ENCODE data around the gene ANKRD34B.
"Not testable (repeated sequence)": the region's sequence is repeated elsewhere in the genome, so short reads cannot be mapped to it uniquely, and the experiment has no call there.

ANKRD34B gene

DNA sequence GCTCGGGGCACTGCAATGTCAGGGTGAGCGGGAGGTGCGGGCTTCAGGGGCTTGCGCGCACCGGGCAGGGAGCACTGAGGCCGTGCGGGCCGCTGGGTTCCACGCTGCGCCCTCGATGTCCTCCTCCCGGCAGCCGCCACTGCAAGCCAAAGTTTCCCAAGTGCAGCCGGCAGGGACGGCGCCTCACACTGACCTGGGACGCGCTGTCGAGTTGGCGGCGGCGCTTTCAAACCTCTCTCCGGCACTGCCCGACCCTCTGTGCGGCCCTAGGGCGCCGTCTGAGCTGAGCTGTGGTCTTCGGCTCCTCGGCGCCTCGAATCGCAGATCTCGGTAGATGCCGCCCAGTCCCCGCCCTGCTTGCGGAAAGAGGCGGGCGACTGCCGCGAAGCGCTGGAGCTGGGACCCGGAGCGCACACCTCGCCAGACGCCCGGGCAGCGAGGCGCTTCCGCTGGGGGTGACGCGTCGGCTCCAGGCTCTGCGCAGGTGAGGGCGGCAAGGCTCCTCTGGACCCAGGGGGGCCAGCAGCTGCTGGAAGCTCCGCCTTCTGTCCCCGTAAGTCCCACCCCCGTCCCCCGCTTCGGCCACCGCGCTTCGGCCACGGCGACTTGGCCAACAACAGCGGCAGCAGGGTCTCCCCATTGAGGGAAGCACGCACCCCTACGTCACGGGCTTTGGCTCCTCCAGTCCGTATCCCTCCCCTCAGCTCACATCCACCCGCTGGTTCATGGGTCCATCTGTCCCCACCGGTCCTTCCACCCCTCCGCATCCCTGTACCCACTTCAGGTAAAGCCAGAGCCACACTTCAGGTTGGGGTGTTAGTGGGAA lies at the start of gene ANKRD34B:
TSS of gene ANKRD34B (minus strand) at position 320 of the 826 bp plus-strand sequence. CDS start 10,261 bp downstream, outside the sequence.
- DNase-seq, result no peak

DNA sequence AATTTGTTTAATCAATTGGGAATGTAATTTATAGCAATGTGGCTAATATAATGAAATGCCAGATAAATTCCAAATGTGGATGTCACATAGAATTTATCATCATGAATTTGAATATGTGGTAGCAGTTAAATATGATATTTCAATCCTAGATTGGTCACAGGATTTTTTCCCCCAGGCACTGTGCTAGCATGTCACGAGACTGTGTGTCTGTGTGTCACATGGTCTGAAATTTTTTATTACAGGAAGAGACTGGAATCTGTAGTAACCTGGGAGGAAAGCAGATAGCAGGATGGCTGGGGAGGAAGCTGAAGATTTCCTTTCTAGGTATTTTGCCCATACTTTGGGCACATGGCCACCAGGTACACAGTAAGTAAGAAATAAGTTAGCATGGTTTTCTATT lies 49.0 kb upstream of the ANKRD34B start:
- DNase-seq, result no peak

DNA sequence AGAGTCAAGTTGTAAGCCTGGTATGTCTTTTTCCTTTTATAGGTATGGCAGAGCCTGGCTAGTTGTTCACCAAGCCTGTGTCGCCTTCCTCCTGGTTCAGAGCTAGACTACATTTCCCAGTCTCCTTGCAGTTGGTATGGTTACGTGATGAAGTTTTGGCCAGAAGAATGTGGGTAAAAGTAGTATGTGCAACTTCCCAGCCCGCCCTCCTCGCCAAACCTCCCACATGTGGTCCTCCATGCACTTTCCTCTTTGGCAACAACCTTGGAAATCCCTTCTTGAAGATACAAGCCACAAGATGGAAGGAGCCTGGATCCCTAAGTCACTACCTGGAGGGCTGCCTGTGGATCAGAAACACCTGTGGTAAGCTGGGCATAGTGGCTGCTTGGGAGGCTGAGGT lies 48.4 kb upstream of the ANKRD34B start:
- no peak for DNase-seq

DNA sequence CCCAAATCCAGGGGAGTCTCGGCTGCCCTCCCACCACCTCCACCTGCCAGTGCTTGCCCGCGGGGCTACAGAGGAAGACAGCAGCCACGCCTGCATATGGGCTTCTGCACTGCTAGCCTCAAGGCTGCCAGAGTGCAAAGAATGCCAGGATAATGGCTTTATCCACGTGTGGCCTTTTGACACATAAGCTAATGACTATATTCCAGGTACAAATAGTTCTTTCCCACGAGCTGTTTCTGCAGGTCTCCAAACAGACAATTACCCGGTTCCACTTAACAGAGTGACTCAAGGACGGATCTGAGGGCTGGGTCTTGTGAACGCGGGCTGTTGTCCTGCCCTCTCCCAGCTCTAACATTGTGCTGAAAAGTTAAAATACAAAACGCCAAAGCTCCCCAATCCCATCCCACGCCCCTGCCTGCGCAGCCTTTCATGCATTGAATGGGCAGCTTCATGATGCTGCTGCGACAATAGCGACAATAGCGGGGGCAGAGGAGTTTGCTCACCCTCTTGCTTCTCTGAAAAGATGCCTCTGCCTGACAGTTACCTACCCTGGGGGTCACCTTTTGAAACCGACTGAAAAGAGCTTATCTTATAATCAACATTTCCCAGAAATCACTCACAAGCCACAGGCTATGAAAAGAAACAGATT lies 45.3 kb upstream of the ANKRD34B start:
- DNase-seq, result no peak

DNA sequence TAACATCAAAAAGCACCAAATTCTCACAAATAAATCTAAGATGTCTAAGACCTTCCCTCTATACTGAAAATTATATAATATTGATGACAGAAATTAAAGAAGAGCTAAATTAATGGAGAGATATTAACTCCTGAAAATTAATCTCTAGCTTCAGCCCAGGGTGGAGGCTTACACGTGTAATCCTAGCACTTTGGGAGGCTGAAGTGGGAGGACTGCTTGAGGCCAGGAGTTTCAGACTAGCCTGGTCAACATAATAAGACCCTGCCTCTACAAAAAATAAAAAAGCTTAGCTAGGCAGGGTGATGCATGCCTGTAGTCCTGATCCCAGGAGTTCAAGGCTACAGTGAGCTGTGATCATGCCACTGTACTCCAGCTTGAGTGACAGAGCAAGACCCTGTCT lies 39.6 kb upstream of the ANKRD34B start:
- DNase-seq, result no peak

DNA sequence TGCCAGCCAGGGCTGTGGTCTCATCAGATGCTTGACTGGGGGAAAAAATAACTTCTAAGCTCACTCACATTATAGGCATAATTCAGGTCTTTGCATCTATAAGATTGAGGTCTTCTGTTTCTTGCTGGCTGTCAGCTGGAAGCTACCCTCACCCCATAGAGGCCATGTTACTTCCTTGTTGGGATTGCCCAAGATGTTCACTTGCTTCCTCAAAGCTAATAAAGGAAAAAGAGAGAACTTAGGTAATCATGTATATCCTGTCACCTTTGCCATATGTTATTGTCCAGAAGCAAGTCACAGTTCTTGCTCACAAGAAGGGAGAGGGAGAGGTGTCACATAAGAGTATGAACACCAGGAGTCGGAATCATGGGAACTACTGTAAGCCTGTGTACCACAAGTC lies 38.7 kb upstream of the ANKRD34B start:
- no peak for DNase-seq

DNA sequence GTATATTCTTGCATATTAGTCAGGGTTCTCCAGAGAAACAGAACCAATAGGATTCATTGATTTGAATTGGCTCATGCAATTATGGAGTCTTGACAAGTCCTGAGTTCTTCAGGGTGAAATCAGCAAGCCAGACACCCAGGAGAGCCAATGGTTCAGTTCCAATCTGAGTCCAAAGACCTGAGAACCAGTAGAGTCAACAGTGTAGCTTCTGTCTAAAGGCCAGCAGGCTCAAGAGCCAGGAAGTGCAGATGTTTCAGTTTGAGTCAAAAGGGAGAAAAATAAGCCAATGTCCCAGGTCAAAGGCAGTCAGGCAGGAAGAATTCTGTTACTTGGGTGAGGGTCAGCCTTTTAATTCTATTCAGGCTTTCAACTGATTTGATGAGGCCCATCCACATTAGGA lies 37.8 kb upstream of the ANKRD34B start:
- DNase-seq, result no peak

DNA sequence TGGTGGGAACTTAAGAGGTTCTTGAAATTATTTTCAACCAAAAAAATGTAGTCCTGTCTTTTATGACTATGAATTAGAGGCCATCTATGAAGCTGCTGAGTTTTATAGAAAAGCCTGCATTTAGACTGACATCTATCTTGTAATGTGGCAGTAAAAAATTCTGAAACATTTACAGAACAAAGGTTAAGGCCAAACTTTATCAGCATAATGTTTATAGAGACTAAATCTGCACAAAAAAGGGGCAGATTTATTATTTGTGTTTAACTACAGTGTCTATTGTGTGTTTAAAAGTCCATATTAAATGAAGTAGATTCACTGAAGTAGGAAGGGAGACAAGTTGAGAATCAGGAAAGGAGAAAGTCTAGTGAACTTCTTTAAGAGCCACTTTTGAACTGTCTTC lies 37.3 kb upstream of the ANKRD34B start:
- DNase-seq, result no peak

DNA sequence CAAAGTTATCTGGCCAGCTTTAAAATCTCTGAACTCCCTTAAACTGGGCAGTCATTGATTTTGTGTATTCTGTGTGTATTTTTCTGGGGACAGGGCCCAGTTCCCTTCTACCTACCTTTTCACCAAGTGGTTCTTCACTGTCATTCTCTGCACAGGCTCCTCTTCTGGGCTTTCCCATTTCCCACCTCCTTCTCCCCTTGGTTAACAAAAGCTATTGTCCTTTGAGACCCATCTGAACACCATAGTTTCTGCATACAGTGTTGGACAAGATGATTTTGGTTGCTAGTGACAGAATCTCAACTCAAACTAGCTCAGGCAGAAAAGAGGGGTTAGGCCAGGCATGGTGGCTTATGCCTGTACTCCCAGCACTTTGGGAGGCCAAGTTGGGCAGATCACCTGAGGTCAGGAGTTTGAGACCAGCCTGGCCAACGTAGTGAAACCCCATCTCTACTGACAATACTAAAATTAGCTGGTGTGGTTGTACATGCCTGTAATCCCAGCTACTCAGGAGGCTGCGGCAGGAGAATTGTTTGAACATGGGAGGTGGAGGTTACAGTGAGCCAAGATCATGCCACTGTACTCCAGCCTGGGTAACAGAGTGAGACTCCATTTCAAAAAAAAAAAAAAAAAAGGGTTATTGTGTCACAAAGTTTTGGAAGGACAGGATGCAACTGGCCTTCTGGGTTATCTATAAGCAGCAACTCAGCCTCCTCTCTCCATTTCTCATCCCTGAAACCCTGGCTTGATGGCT lies 31.0 kb upstream of the ANKRD34B start:
- DNase-seq, result no peak

DNA sequence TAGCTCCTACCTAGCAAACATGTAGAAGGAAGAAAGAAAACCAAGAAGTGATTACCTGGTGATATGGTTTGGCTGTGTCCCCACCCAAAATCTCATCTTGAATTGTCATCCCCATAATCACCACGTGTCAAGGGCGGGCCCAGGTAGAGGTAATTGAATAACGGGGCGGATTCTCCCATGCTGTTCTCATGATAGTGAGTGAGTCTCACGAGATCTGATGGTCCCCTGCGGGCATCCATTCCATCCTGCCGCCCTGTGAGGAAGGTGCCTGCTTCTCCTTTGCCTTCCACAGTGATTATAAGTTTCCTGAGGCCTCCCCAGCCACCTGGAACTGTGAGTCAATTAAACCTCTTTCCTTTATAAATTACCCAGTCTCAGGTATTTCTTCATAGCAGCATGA lies 27.4 kb upstream of the ANKRD34B start:
- no peak for DNase-seq

DNA sequence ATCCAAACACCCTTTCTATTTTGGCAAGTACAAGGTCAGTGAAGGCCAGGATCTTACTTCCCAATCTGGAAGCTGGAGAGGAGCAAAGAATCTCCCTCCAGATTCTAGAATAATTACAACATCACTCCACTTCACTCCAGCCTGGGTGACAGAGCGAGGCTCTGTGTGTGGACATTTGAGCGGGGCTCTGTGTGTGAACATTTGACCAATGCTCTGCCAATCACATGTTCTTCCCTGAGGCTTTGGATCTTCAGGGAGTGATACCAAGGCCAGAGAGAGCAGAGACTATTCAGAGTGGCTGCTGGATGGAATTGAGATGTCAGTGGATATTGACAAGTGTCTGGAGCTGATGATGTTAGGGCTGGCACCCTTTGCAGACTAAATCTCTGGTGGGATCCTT lies 24.7 kb upstream of the ANKRD34B start:
- no peak for DNase-seq

DNA sequence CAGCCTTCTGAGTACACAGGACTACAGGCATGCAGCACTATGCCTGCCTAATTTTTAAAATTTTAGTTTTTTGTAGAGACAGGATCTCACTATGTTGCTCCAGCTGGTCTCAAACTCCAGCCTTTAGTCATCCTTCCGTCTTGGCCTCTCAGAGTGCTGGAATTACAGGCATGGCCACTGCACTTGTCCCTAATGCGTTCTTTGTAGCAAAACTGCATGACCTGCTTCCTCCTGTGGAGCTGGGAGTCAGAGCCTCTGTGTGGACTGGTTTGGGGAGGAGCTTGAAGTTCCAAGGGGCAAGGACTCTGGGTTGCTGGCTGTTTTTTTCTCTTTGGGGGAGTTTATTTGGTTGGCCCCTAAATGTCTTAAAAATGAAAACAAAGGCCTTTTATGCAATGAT lies 22.7 kb upstream of the ANKRD34B start:
- DNase-seq, result no peak

DNA sequence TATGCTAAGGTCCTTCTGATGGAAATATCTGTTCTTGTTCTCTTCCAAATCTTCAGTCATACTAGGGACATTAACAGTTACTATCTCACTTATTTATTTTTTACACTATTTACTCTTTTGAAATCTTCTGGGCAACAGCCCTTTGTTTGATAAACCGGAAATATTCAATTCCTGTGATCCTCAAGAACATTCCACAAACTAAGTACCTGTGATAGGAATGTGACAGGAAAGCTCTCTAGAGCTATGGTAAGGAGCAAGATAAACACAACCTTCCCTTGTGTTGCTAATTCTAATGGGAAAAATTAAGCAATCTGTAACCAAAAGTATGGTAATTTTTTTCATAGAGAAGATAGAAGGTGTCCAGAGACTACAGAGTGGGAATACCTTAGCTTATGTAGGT lies 22.0 kb upstream of the ANKRD34B start:
- DNase-seq, result no peak

DNA sequence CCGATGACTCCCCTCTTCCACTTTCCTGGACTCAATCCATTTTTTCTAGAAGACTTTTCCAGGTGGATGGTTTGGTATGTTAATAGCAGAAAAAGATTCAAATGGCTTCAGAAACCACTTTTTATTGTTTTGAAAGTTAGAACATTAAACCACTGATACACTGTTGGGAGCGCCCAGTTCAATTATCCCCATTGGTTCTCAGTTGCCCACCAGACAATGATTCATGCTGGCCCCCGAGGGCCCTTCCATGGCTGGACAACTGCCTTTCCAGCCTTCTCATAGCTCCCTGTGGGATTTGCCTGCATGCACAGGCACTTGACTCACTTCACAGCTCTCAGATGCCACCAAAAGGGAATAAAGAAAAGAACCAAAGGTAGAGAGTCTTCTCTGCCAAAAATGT lies 21.3 kb upstream of the ANKRD34B start:
- no peak for DNase-seq

DNA sequence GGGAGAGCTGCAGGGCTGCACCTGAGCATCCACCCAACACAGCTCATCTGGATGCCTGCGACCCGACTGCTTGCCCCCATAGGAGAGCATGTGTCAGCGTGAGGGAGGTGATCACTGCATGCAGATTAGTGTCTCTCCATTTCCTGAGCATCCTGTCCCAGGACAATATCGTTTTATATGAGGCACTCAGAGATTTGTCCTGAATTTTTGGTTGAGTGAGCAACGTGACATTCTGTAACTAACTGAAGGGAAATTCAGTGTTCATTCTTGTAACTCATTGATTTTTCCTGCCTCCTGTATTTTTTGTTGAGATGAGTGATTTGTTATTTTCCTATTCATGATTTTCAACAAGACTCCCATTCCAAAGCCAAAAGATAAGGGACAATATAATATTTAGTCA lies 20.7 kb upstream of the ANKRD34B start:
- no peak for DNase-seq

DNA sequence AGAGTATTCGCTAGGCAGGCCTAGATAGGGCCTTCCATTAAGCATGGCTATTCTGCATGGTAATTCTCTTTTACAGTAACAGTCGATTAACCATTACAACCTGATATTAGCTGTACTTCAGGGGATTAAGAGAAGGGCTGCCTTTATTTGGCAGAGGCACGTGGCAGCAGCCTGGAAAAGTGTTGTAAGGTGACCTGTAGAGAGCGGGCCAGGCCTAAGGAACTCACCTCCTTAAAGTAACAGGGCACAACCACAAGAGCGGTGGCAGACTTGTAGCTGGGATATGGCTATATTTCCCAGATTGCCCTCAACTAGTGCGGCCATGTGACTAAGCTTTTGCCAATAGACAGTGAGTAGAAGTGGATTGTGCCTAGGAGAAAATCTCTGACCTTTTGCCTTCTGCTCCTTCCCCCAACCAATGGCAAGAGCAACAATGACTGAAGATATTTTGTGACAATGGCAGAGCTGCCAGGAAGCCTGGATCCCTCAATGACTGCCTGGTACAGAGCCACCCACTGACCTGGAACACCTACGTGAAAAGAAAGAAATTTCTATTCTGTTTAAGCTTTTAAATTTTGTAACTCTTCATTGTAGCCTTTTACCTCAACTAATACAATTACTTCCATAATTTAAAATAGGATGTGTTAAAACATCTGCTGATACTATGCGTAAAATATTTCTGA lies 18.9 kb upstream of the ANKRD34B start:
- DNase-seq, result no peak

DNA sequence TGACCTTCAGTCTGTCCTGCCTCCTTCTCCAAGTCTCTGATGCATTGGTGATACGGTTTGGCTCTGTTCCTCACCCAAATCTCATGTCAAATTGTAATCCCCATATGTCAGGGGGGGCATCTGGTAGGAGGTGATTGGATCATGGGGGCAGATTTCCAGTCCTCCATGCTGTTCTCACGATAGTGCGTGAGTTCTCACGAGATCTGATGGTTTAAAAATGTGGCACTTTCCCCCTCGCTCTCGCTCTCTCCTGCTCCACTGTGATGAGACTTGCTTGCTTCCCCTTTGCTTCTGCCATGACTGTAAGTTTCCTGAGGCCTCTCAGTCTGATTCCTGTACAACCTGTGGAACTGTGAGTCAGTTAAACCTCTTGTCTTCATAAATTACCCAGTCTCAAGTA lies 14.7 kb upstream of the ANKRD34B start:
- no peak for DNase-seq

DNA sequence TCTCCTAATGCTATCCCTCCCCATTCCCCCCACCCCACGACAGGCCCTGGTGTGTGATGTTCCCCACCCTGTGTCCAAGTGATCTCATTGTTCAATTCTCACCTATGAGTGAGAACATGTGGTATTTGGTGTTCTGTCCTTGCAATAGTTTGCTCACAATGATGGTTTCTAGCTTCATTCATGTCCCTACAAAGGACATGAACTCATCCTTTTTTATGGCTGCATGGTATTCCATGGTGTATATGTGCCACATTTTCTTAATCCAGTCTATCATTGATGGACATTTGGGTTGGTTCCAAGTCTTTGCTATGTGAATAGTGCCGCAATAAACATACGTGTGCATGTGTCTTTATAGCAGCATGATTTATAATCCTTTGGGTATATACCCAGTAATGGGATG lies 10.2 kb upstream of the ANKRD34B start:
- DNase-seq, result not testable (repeated sequence)

DNA sequence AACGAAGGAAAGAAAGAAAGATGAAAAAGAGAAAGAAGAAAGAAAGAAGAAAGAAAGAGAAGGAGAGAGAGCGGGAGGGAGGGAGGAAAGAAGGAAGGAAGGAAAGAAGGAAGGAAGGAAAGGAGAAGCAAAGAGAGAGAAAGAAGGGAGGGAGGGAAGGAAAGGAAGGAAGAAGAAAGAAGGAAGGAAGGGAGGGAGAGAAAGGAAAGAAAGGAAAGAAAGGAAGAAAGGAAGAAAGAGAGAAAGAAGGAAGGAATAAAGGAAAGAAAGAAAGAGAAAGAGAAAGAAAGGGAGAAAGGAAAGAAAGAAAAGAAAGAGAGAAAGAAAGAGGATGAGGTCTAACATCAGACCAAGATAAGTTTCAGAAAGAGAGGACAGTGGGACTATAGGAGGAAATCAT lies 9.0 kb upstream of the ANKRD34B start:
- DNase-seq, result no peak

DNA sequence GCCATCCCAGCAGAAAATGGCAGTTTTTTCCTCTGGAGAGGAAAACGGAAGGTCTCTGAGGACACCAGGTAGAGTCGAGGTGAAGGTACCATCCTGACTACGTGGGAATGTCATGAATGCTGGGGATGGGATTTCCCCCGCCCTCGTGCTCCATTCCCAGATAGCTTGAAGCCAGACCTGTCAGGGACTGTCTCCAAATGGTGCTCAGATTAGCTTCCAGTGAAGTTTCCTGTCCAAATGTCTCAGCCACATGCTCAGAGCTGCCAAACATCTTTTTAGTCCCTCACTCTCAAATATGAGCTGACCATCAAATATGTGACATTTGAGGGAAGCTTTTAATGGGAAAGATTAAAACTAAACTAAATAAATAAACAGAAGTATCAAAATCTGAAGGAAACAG lies 7.6 kb upstream of the ANKRD34B start:
- DNase-seq, result no peak

DNA sequence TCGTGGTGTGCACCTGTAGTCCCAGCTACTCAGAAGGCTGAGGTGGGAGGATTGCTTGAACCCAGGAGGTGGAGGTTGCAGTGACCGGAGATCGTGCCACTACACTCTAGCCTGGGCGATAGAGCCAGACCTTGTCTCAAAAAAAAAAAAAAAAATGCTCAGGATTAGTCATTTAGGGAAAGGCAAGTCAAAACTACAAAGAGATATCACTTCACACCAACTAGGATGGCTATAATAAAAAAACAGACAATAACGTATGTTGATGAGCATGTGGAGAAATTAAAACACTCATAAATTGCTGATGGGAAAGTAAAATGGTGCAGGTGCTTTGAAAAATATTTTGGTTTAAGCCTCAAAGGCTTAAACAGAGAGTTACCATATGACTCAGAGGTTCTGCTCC lies 6.3 kb upstream of the ANKRD34B start:
- DNase-seq, result no peak

DNA sequence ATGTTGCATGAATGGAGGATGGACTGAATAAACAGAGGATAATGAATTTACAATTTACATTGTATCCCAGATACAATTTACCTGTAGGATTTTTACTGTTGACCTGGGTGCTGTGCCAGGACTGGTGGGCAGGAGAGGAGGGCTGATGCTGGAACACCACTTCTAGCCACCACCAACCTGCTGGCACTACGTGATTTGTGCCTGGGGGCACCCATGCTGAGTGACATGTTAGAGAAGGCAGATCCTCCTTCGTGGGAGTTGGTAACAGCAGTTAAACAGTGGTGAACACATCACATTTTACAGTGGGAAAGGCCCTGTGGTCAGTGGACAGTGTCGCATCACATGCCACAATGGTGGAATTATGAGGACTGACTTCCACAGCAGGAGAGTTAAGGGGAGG lies 3.0 kb upstream of the ANKRD34B start:
- DNase-seq, result no peak
